Measurements from ENCODE around the gene PYGB. TPM values are rescaled to one million over a fixed set of nuclear protein-coding genes. Genes with fewer than 3 reads are reported as not detected.

PYGB gene
- total RNA-seq, 1 donor from 2014 or later = 57.9 TPM

- Mint-ChIP-seq H3K36me3 (ENCODE audit: low read depth, unreplicated experiment) (peaks cover 12% of the 10 kb centered on the region), H3K27me3 (ENCODE audit: unreplicated experiment) (peaks cover 10% of the 10 kb centered on the region), H3K4me3 (ENCODE audit: unreplicated experiment) (no peak overlapping the region), H3K9me3 (ENCODE audit: unreplicated experiment) (no peaks in the 10 kb centered on the region), H3K4me1 (ENCODE audit: unreplicated experiment) (peaks cover 2% of the 10 kb centered on the region), H3K27ac (ENCODE audit: unreplicated experiment) (no peak overlapping the region)
- DNase-seq (ENCODE audit: low spot score) = no peak
- TF ChIP-seq, protein P1, sequence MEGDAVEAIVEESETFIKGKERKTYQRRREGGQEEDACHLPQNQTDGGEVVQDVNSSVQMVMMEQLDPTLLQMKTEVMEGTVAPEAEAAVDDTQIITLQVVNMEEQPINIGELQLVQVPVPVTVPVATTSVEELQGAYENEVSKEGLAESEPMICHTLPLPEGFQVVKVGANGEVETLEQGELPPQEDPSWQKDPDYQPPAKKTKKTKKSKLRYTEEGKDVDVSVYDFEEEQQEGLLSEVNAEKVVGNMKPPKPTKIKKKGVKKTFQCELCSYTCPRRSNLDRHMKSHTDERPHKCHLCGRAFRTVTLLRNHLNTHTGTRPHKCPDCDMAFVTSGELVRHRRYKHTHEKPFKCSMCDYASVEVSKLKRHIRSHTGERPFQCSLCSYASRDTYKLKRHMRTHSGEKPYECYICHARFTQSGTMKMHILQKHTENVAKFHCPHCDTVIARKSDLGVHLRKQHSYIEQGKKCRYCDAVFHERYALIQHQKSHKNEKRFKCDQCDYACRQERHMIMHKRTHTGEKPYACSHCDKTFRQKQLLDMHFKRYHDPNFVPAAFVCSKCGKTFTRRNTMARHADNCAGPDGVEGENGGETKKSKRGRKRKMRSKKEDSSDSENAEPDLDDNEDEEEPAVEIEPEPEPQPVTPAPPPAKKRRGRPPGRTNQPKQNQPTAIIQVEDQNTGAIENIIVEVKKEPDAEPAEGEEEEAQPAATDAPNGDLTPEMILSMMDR (IDR thresholded peaks at IDR 0.05; ENCODE audit: unreplicated experiment) = no peak
These were observed 31.5 kb upstream of the PYGB start for GRCh38 chr20:25216199-25216945.

- DNase-seq (ENCODE audit: low spot score) = no peak
These were observed 30.4 kb upstream of the PYGB start for GRCh38 chr20:25217161-25218108.

GRCh38 chr20:25218109-25218486, 29.8 kb upstream of the PYGB start:
- Mint-ChIP-seq H3K27me3 (ENCODE audit: unreplicated experiment) (peaks cover 8% of the 10 kb centered on the region), H3K27ac (ENCODE audit: unreplicated experiment) (no peak overlapping the region), H3K4me3 (ENCODE audit: unreplicated experiment) (no peak overlapping the region), H3K36me3 (ENCODE audit: low read depth, unreplicated experiment) (peaks cover 5% of the 10 kb centered on the region), H3K4me1 (ENCODE audit: unreplicated experiment) (peaks cover 2% of the 10 kb centered on the region), H3K9me3 (ENCODE audit: unreplicated experiment) (no peaks in the 10 kb centered on the region)
- TF ChIP-seq, protein P1 (IDR thresholded peaks at IDR 0.05; ENCODE audit: unreplicated experiment) = no peak
- DNase-seq (ENCODE audit: low spot score) = no peak

More at GRCh38 chr20:25217161-25218108, 30.4 kb upstream of the PYGB start:
- H3K4me3 Mint-ChIP-seq (ENCODE audit: unreplicated experiment) = no peak overlapping the region
- H3K9me3 Mint-ChIP-seq (ENCODE audit: unreplicated experiment) = no peaks in the 10 kb centered on the region
- H3K36me3 Mint-ChIP-seq (ENCODE audit: low read depth, unreplicated experiment) = peaks cover 5% of the 10 kb centered on the region
- H3K4me1 Mint-ChIP-seq (ENCODE audit: unreplicated experiment) = peaks cover 2% of the 10 kb centered on the region
- peaks cover 8% of the 10 kb centered on the region for H3K27me3 Mint-ChIP-seq (ENCODE audit: unreplicated experiment)
- TF ChIP-seq, protein P1 (IDR thresholded peaks at IDR 0.05; ENCODE audit: unreplicated experiment) = no peak
- no peak overlapping the region for H3K27ac Mint-ChIP-seq (ENCODE audit: unreplicated experiment)

DNA sequence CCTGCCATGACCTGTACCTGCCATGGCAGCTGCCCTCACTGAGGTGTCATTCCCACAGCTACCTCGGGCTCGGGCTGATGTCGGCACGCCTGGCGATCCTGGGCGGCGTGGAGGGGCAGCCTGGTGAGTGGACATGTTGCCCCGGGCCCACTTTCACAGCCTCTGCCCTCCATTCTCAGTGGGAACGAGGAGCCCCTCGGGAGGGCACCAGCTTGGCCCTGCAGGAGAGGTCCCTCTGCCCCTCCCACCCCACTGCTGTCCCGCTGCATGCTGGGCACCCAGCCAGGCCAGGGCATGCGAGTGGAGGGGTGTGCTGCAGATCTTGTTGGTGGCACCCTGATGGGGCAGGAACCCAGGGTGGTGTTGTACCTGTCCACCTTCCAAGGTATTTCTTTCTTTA, 29.4 kb upstream of the PYGB start:
- Mint-ChIP-seq H3K27me3 (ENCODE audit: unreplicated experiment) (peaks cover 8% of the 10 kb centered on the region), H3K4me3 (ENCODE audit: unreplicated experiment) (no peak overlapping the region), H3K36me3 (ENCODE audit: low read depth, unreplicated experiment) (peaks cover 5% of the 10 kb centered on the region), H3K4me1 (ENCODE audit: unreplicated experiment) (peaks cover 2% of the 10 kb centered on the region), H3K27ac (ENCODE audit: unreplicated experiment) (no peak overlapping the region), H3K9me3 (ENCODE audit: unreplicated experiment) (no peaks in the 10 kb centered on the region)
- TF ChIP-seq, protein P1 (IDR thresholded peaks at IDR 0.05; ENCODE audit: unreplicated experiment) = no peak
- no peak for DNase-seq (ENCODE audit: low spot score)
